Keratinocyte (primary cell): Measurements from ENCODE around the gene MS4A15. TPM values are rescaled to one million over a fixed set of nuclear protein-coding genes. Genes with fewer than 3 reads are reported as not detected.

Source experiments
- DNase-seq: peaks from one replicate; pipeline ENCODE4 v3.0.0-alpha.2; 2011; ENCODE audit warnings: low read depth, missing footprints, low spot score
- FAIRE-seq: peaks from 2 replicates; lab custom pipeline; 2011; peaks lifted over from hg19 to GRCh38; lab: Jason Lieb, UNC
- H2AFZ ChIP-seq: 2 replicates; pipeline ENCODE4 v1.6.0; 2012; ENCODE audit warnings: low read length, control low read depth, inconsistent platforms; ENCODE audit not compliant: control insufficient read depth
- H3K27ac ChIP-seq: 2 replicates; pipeline ENCODE4 v1.5.1; 2011; ENCODE audit warnings: low read length; ENCODE audit not compliant: control insufficient read depth, insufficient read depth
- H3K27me3 ChIP-seq: 3 replicates; pipeline ENCODE4 v1.6.0; 2011; ENCODE audit warnings: low read length; ENCODE audit not compliant: control insufficient read depth, insufficient read depth; ENCODE audit errors: extremely low read depth
- H3K36me3 ChIP-seq, 2 experiments: 2 replicates in 1 of 2; 3 replicates in 1 of 2; pipeline ENCODE4 v1.5.1; 2011; ENCODE audit warnings: low read length in 2 of 2, mild to moderate bottlenecking in 1 of 2; ENCODE audit not compliant: control insufficient read depth in 2 of 2, insufficient read depth in 2 of 2; ENCODE audit errors: extremely low read depth in 1 of 2
- H3K4me1 ChIP-seq: 3 replicates; pipeline ENCODE4 v1.5.1; 2011; ENCODE audit warnings: low read length; ENCODE audit not compliant: control insufficient read depth, insufficient read depth; ENCODE audit errors: extremely low read depth
- H3K4me2 ChIP-seq: 3 replicates; pipeline ENCODE4 v1.6.0; 2011; ENCODE audit warnings: low read depth, low read length; ENCODE audit not compliant: control insufficient read depth, insufficient read depth; ENCODE audit errors: extremely low read depth
- H3K4me3 ChIP-seq, 3 experiments: fragments of 200-600 bp in 1 of 3; sonication (generic) in 1 of 3; 2 replicates in 2 of 3; 3 replicates in 1 of 3; pipeline ENCODE4 v1.5.1; 2011 to 2016; ENCODE audit warnings: low read length in 3 of 3, mild to moderate bottlenecking in 3 of 3, control low read depth in 2 of 3, inconsistent platforms in 1 of 3, low read depth in 1 of 3, mixed read lengths in 1 of 3, mixed run types in 1 of 3, moderate library complexity in 1 of 3; ENCODE audit not compliant: control insufficient read depth in 2 of 3, insufficient read depth in 2 of 3; ENCODE audit errors: extremely low read depth in 1 of 3
- H3K79me2 ChIP-seq: 2 replicates; pipeline ENCODE4 v1.6.0; 2012; ENCODE audit warnings: low read length; ENCODE audit not compliant: control insufficient read depth, insufficient read depth
- H3K9ac ChIP-seq: 3 replicates; pipeline ENCODE4 v1.6.0; 2011; ENCODE audit warnings: low read length; ENCODE audit not compliant: control insufficient read depth, insufficient read depth; ENCODE audit errors: extremely low read depth
- H3K9me1 ChIP-seq: 3 replicates; pipeline ENCODE4 v1.6.0; 2011; ENCODE audit warnings: low read length; ENCODE audit not compliant: control insufficient read depth, insufficient read depth; ENCODE audit errors: extremely low read depth
- H3K9me3 ChIP-seq: 2 replicates; pipeline ENCODE4 v1.5.1; 2012; ENCODE audit warnings: low read depth, low read length; ENCODE audit not compliant: control insufficient read depth
- H4K20me1 ChIP-seq: 3 replicates; pipeline ENCODE4 v1.6.0; 2011; ENCODE audit warnings: low read length; ENCODE audit not compliant: control insufficient read depth, insufficient read depth; ENCODE audit errors: extremely low read depth
- EZH2 ChIP-seq: IDR thresholded peaks from one replicate; pipeline ENCODE4 v1.6.1; 2012; ENCODE audit warnings: inconsistent platforms, mild to moderate bottlenecking, low read length, moderate library complexity
- dilution Hi-C: fragments of 300-500 bp; cut with MboI; formaldehyde crosslinking; loops from one replicate; pipeline ENCODE4 v1.7.0; 2020; ENCODE audit warnings: low sequenced_read_pairs; ENCODE audit not compliant: extremely low pct_ligation_motif_present
- polyA plus RNA-seq, 5 experiments: library from polyadenylated mRNA; depleted of rRNA in 3 of 5; stranded (reverse) in 3 of 5; stranded (forward) in 1 of 5; unstranded in 1 of 5; fragments of >200 nt; gene quantifications; 1 replicate in 1 of 5; 2 replicates in 3 of 5; 3 replicates in 1 of 5; pipeline versions ENCODE4 v1.2.1 to v1.2.3, GENCODE V29; 2011 to 2012; ENCODE audit warnings: missing spikeins in 2 of 5, low read depth in 1 of 5, low replicate concordance in 1 of 5
- TF ChIP-seq, protein P1 (sequence below), 3 experiments: IDR thresholded peaks in 1 of 3; conservative IDR thresholded peaks in 1 of 3; optimal IDR thresholded peaks in 1 of 3; 2 replicates in 2 of 3; 3 replicates in 1 of 3; pipeline versions ENCODE3 to v1.5.1; 2011; ENCODE audit warnings: low read length in 3 of 3, mild to moderate bottlenecking in 3 of 3, moderate library complexity in 2 of 3, control low read depth in 1 of 3, inconsistent platforms in 1 of 3; ENCODE audit not compliant: insufficient read depth in 2 of 3; ENCODE audit errors: extremely low read depth in 1 of 3

MS4A15 gene
- polyA plus RNA-seq, 1 donor (not counting 4 experiments of a cell fraction or from before 2014, with no cell fraction given) = 0.03 TPM

DNA sequence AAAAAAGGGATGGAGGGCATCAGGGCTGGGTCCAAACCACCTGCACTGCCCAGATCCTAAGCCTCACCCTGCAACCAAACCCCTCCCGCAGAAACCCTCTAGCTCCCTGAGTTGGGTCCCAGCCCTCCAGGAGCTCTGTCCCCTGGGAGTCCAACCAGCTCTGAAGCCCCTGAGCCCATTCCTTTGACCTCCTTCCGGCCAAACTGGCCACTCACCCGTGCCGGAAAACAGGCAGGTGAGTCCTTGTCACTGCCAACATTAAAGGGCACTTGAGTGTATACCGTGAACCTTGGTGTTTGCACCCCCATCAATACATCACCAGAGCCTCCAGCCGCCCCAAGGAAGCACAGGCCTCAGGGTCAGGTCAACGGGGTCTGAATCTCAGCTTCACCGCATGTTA, 11.5 kb downstream of the MS4A15 start:
- Histone ChIP-seq H3K36me3 (no peaks in the 10 kb centered on the region), H2AFZ (no peak overlapping the region), H3K4me2 (no peak overlapping the region), H3K27ac (no peak overlapping the region), H3K27me3 (no peaks in the 10 kb centered on the region), H3K79me2 (no peaks in the 10 kb centered on the region), H3K9me1 (peaks cover 3% of the 10 kb centered on the region), H3K9me3 (no peaks in the 10 kb centered on the region), H3K9ac (no peak overlapping the region), H3K4me3 (no peak overlapping the region), H3K4me1 (peaks cover 8% of the 10 kb centered on the region), H4K20me1 (no peaks in the 10 kb centered on the region)
- DNase-seq (no peak), FAIRE-seq (no peak)
- dilution Hi-C loops = no loop called here
- TF ChIP-seq, protein P1, sequence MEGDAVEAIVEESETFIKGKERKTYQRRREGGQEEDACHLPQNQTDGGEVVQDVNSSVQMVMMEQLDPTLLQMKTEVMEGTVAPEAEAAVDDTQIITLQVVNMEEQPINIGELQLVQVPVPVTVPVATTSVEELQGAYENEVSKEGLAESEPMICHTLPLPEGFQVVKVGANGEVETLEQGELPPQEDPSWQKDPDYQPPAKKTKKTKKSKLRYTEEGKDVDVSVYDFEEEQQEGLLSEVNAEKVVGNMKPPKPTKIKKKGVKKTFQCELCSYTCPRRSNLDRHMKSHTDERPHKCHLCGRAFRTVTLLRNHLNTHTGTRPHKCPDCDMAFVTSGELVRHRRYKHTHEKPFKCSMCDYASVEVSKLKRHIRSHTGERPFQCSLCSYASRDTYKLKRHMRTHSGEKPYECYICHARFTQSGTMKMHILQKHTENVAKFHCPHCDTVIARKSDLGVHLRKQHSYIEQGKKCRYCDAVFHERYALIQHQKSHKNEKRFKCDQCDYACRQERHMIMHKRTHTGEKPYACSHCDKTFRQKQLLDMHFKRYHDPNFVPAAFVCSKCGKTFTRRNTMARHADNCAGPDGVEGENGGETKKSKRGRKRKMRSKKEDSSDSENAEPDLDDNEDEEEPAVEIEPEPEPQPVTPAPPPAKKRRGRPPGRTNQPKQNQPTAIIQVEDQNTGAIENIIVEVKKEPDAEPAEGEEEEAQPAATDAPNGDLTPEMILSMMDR (optimal IDR thresholded peaks at IDR 0.05 in 1 of 3, IDR thresholded peaks at IDR 0.05 in 1 of 3, conservative IDR thresholded peaks at IDR 0.05 in 1 of 3; ENCODE audit: extremely low read depth in 1 of 3, insufficient read depth in 2 of 3, low read length in 3 of 3) = no peak
- no peak for TF ChIP-seq EZH2

- H3K9me3 ChIP-seq = no peaks in the 10 kb centered on the region
- H3K79me2 ChIP-seq = no peaks in the 10 kb centered on the region
- H3K27me3 ChIP-seq = no peaks in the 10 kb centered on the region
- TF ChIP-seq, protein P1 (optimal IDR thresholded peaks at IDR 0.05 in 1 of 3, IDR thresholded peaks at IDR 0.05 in 1 of 3, conservative IDR thresholded peaks at IDR 0.05 in 1 of 3; ENCODE audit: extremely low read depth in 1 of 3, insufficient read depth in 2 of 3, low read length in 3 of 3) = no peak
- no peak for TF ChIP-seq EZH2
- peaks cover 8% of the 10 kb centered on the region for H3K4me1 ChIP-seq
- H3K4me3 ChIP-seq = no peak overlapping the region
- peak overlapping the region; percentile 34 for H3K4me2 ChIP-seq
- no peak overlapping the region for H3K27ac ChIP-seq
- H3K36me3 ChIP-seq = no peaks in the 10 kb centered on the region
- H3K9me1 ChIP-seq = peaks cover 3% of the 10 kb centered on the region
- no peak overlapping the region for H3K9ac ChIP-seq
- dilution Hi-C loops = no loop called here
- DNase-seq (no peak), FAIRE-seq (no peak)
- H2AFZ ChIP-seq = no peak overlapping the region
- H4K20me1 ChIP-seq = no peaks in the 10 kb centered on the region
Observed at GRCh38 chr11:60769273-60769672, 12.6 kb downstream of the MS4A15 start.
